Transverse colon (tissue), 4 donors: ENCODE measurements around the gene TREM2. TPM values are rescaled to one million over a fixed set of nuclear protein-coding genes. Genes with fewer than 3 reads are reported as not detected.

ENCODE experiments used
- DNase-seq: peaks from one replicate; pipeline ENCODE4 v3.0.0-alpha.2; 2019
- H3K27ac ChIP-seq, 4 donors: fragments of 200-600 bp; sonication (generic); 2 replicates each; pipeline ENCODE4 v1.5.1; 2016 to 2018; ENCODE audit warnings: inconsistent platforms in 4 of 4
- H3K27me3 ChIP-seq: fragments of 200-600 bp; sonication (generic); 2 replicates; pipeline ENCODE4 v1.5.1; 2017; ENCODE audit warnings: inconsistent platforms
- H3K36me3 ChIP-seq, 4 donors: fragments of 200-600 bp; sonication (generic); 2 replicates each; pipeline ENCODE4 v1.5.1; 2017 to 2019; ENCODE audit warnings: inconsistent platforms in 4 of 4
- H3K4me1 ChIP-seq, 4 donors: fragments of 200-600 bp; sonication (generic); 2 replicates each; pipeline ENCODE4 v1.5.1; 2017 to 2020; ENCODE audit warnings: inconsistent platforms in 4 of 4
- H3K4me3 ChIP-seq, 4 donors: fragments of 200-600 bp; sonication (generic); 1 replicate in 1 of 4; 2 replicates in 3 of 4; pipeline versions ENCODE4 v1.5.1 to v1.6.1; 2017 to 2019; ENCODE audit warnings: inconsistent platforms in 4 of 4
- H3K9me3 ChIP-seq, 2 donors: fragments of 200-600 bp; sonication (generic); 2 replicates each; pipeline ENCODE4 v1.5.1; 2017 to 2019; ENCODE audit warnings: inconsistent platforms in 2 of 2
- EP300 ChIP-seq: sonication (generic); formaldehyde crosslinking; IDR thresholded peaks from one replicate; pipeline ENCODE4 v1.6.1; 2017; ENCODE audit warnings: antibody characterized with exemption, low read depth
- POLR2A ChIP-seq: fragments of 450-650 bp; IDR thresholded peaks from one replicate; pipeline ENCODE4 v1.6.1; 2016; ENCODE audit warnings: antibody characterized with exemption, mild to moderate bottlenecking, moderate library complexity
- POLR2AphosphoS5 ChIP-seq, 3 donors: sonication (generic); formaldehyde crosslinking; IDR thresholded peaks; one replicate each; pipeline ENCODE4 v1.6.1; 2016; ENCODE audit warnings: antibody characterized with exemption in 3 of 3
- WGBS, 2 donors: methylation state at CpG; one replicate each; pipeline ENCODE4 v1.1.5; 2018; ENCODE audit warnings: low coverage in 1 of 2; 5-methylcytosine and 5-hydroxymethylcytosine counted together
- in situ Hi-C, 4 donors: fragments of 200-750 bp; cut with MboI; loops; one replicate each; pipeline versions ENCODE4 v1.15.0 to v1.15.1; 2017; ENCODE audit warnings: low sequenced_read_pairs in 3 of 4, low pct_ligation_motif_present in 1 of 4, low pct_unique_long_range_greater_than_20kb in 1 of 4
- intact Hi-C: fragments of 100-400 bp; cut with DNase I; formaldehyde crosslinking; loops from one replicate; pipeline ENCODE4 v1.15.1; 2023; ENCODE audit warnings: low total_unique reads
- total RNA-seq, 4 donors: library from RNA; depleted of rRNA; stranded (reverse); fragments of >200 nt; gene quantifications; one replicate each; pipeline ENCODE4 v1.1.0, GENCODE V29; 2016
- TF ChIP-seq, protein P1 (sequence below), 5 experiments: fragments of 200-600 bp in 3 of 5; fragments of 450-650 bp in 2 of 5; sonication (generic) in 3 of 5; IDR thresholded peaks; 1 replicate in 2 of 5; 2 replicates in 3 of 5; pipeline ENCODE4 v1.5.1; 2016 to 2017; ENCODE audit warnings: antibody characterized with exemption in 5 of 5, inconsistent platforms in 3 of 5, mild to moderate bottlenecking in 2 of 5, moderate library complexity in 1 of 5

Gene TREM2
- total RNA-seq, 4 donors from 2014 or later = 1.5 TPM; not detected in 3

DNA sequence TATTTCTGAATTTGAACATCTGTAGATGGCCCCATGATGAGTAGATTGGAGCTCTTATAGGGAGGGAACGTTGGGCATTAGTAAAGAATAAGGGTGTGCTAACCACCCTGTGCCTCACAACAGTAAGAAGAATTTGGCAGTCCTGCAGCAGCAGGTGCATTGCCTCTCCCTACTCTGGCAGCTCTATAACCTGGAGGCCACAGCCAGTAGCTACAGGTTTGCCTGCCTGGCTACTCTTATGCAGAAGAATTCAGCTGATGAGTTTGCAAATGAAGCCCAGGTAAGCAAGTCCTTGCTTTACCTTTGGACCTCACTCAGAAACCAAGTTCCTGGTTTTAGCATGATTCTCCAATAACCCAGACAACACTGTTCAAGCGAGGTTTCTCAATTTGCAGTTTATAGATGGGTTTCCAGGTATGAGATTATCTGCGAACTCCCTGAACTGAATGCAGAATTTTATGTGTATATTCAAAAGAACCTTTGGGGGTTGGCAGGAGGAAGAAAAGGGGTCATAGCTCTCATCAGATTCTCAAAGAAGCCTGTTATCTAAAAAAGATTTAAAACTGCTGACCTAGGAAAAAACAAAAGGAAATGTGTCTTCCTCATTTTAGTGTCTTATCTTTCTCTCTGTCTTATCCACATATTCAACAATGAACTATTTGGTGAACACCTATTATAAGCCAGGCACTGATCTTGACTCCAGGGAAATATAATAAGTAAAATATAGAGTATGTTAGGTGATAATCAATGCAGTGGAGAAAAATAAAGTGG, 27.7 kb downstream of the TREM2 start:
- intact Hi-C loops = no loop called here
- Histone ChIP-seq H3K27ac (no peak overlapping the region), H3K4me1 (no peaks in the 10 kb centered on the region), H3K4me3 (no peak overlapping the region), H3K36me3 (no peaks in the 10 kb centered on the region), H3K27me3 (no peaks in the 10 kb centered on the region), H3K9me3 (no peaks in the 10 kb centered on the region)
- WGBS, 2 donors = 67 to 72% methylated on average over 1 to 3 of the region's 3 CpGs
- DNase-seq = no peak
- TF ChIP-seq POLR2AphosphoS5 (IDR thresholded peaks at IDR 0.05) (no peak), EP300 (no peak), POLR2A (no peak)
- TF ChIP-seq, protein P1, sequence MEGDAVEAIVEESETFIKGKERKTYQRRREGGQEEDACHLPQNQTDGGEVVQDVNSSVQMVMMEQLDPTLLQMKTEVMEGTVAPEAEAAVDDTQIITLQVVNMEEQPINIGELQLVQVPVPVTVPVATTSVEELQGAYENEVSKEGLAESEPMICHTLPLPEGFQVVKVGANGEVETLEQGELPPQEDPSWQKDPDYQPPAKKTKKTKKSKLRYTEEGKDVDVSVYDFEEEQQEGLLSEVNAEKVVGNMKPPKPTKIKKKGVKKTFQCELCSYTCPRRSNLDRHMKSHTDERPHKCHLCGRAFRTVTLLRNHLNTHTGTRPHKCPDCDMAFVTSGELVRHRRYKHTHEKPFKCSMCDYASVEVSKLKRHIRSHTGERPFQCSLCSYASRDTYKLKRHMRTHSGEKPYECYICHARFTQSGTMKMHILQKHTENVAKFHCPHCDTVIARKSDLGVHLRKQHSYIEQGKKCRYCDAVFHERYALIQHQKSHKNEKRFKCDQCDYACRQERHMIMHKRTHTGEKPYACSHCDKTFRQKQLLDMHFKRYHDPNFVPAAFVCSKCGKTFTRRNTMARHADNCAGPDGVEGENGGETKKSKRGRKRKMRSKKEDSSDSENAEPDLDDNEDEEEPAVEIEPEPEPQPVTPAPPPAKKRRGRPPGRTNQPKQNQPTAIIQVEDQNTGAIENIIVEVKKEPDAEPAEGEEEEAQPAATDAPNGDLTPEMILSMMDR (IDR thresholded peaks at IDR 0.05) = no peak
- in situ Hi-C loops = no loop called here

DNA sequence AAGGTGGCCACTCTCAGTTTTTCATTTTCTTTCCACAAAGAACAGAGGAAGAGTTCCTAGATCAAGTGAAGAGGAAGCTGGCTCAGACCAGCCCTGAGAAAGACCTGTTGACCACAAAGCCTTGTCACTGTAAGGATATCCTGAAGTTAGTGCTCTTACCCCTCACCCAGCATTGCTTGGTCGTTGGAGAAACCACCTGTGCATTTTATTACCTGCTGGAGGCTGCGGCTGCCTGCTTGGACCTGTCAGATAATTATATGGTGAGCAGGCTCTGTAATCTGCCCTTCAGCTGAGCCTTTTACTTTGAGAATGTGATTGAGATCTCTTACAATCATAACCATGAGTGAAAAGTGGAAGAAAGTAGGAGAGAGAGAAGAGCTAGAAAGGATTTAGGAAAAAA, 30.7 kb downstream of the TREM2 start:
- Histone ChIP-seq H3K36me3 (no peaks in the 10 kb centered on the region), H3K4me1 (no peaks in the 10 kb centered on the region), H3K9me3 (no peaks in the 10 kb centered on the region), H3K27me3 (no peaks in the 10 kb centered on the region), H3K4me3 (no peak overlapping the region), H3K27ac (no peak overlapping the region)
- TF ChIP-seq, protein P1 (IDR thresholded peaks at IDR 0.05) = no peak
- WGBS, 2 donors = 0 to 36% methylated on average over 1 to 2 of the region's 2 CpGs
- no peak for DNase-seq
- intact Hi-C loops (no loop called here), in situ Hi-C loops (no loop called here)

DNA sequence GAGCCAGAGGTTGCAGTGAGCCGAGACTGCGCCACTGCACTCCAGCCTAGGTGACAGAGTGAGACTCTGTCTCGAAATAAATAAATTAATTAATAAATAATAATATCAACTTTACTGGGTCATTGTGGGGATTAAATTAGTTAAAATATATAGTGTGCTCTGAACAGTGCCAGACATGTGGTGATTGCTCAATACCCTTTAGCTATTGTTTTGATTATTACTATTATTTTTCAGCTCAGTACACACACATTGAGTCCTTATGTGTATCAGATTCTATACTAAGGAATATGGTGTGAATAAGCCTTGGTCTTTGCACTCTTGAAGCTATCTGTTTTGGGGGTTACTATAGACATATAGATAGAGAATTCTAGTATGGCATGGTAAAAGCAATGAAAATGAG, 37.6 kb downstream of the TREM2 start:
- Histone ChIP-seq H3K36me3 (no peaks in the 10 kb centered on the region), H3K9me3 (no peaks in the 10 kb centered on the region), H3K4me1 (no peaks in the 10 kb centered on the region), H3K27me3 (no peaks in the 10 kb centered on the region), H3K4me3 (no peak overlapping the region), H3K27ac (no peak overlapping the region)
- no peak for DNase-seq
- 92 to 100% methylated on average over 1 to 3 of the region's 3 CpGs for WGBS, 2 donors
- intact Hi-C loops (no loop called here), in situ Hi-C loops (no loop called here)
- TF ChIP-seq, protein P1 (IDR thresholded peaks at IDR 0.05) = no peak

- H3K4me3 ChIP-seq = no peak overlapping the region
- TF ChIP-seq POLR2AphosphoS5 (IDR thresholded peaks at IDR 0.05) (no peak), POLR2A (no peak), EP300 (no peak)
- TF ChIP-seq, protein P1 (IDR thresholded peaks at IDR 0.05) = no peak
- H3K27ac ChIP-seq = no peak overlapping the region
- intact Hi-C loops = no loop called here
- H3K27me3 ChIP-seq = no peaks in the 10 kb centered on the region
- H3K9me3 ChIP-seq = no peaks in the 10 kb centered on the region
- no peaks in the 10 kb centered on the region for H3K4me1 ChIP-seq
- WGBS, 2 donors = 82 to 86% methylated on average over 1 of the region's 1 CpG
- no peak for DNase-seq
- H3K36me3 ChIP-seq = no peaks in the 10 kb centered on the region
- in situ Hi-C loops = no loop called here
Observed at GRCh38 chr6:41122918-41123317, 40.0 kb downstream of the TREM2 start.
